OCI-LY1 (cell line): ENCODE data around the gene ULK3.

Source experiments
- H2AFZ ChIP-seq: fragments of 200-600 bp; sonication (generic), shearing (Covaris generic); 2 replicates; pipeline ENCODE4 v1.6.0; 2014; ENCODE audit warnings: antibody characterized with exemption, mild to moderate bottlenecking, low read length
- H3F3A ChIP-seq: fragments of 200-600 bp; sonication (generic), shearing (Covaris generic); 2 replicates; pipeline ENCODE4 v1.6.0; 2014; ENCODE audit warnings: mild to moderate bottlenecking, antibody characterized with exemption, low read length, moderate library complexity; ENCODE audit not compliant: insufficient read depth
- H3K27ac ChIP-seq: fragments of 200-600 bp; sonication (generic); 2 replicates; pipeline ENCODE4 v1.5.1; 2014; ENCODE audit warnings: low read length, mixed run types, mild to moderate bottlenecking, low read depth; ENCODE audit not compliant: poor library complexity, severe bottlenecking
- H3K27me3 ChIP-seq: fragments of 200-600 bp; sonication (generic); 2 replicates; pipeline ENCODE4 v1.6.0; 2014; ENCODE audit warnings: antibody characterized with exemption, mild to moderate bottlenecking, low read length, moderate library complexity; ENCODE audit not compliant: insufficient read depth
- H3K36me3 ChIP-seq: fragments of 200-600 bp; sonication (generic); 2 replicates; pipeline ENCODE4 v1.6.1; 2014; ENCODE audit warnings: mild to moderate bottlenecking, antibody characterized with exemption, low read length, moderate library complexity, mixed read lengths; ENCODE audit not compliant: insufficient read depth
- H3K4me1 ChIP-seq: fragments of 200-600 bp; sonication (generic); 2 replicates; pipeline ENCODE4 v1.5.1; 2014; ENCODE audit warnings: mild to moderate bottlenecking, low read length, moderate library complexity; ENCODE audit not compliant: insufficient read depth, severe bottlenecking
- H3K4me2 ChIP-seq: fragments of 200-600 bp; sonication (generic), shearing (Covaris generic); 2 replicates; pipeline ENCODE4 v1.6.1; 2014; ENCODE audit warnings: low read length
- H3K4me3 ChIP-seq: fragments of 200-600 bp; sonication (generic); 2 replicates; pipeline ENCODE4 v1.5.1; 2014; ENCODE audit warnings: low read length, low read depth, mild to moderate bottlenecking, mixed read lengths; ENCODE audit not compliant: poor library complexity, severe bottlenecking
- H3K79me2 ChIP-seq: fragments of 200-600 bp; shearing (Covaris generic); 2 replicates; pipeline ENCODE4 v1.6.1; 2016; ENCODE audit warnings: mixed run types, low read length, mixed read lengths; ENCODE audit not compliant: insufficient read depth
- H3K9ac ChIP-seq: fragments of 200-600 bp; sonication (generic), shearing (Covaris generic); 2 replicates; pipeline ENCODE4 v1.6.1; 2014; ENCODE audit warnings: mild to moderate bottlenecking, low read length, mixed read lengths
- H3K9me2 ChIP-seq: fragments of 200-600 bp; sonication (generic), shearing (Covaris generic); 2 replicates; pipeline ENCODE4 v1.6.1; 2014; ENCODE audit warnings: low read depth, mild to moderate bottlenecking, low read length, mixed read lengths
- H3K9me3 ChIP-seq: fragments of 200-600 bp; shearing (Covaris generic); 2 replicates; pipeline ENCODE4 v1.6.1; 2014; ENCODE audit warnings: low read length, mixed read lengths
- H4K20me1 ChIP-seq: fragments of 200-600 bp; sonication (generic), shearing (Covaris generic); 2 replicates; pipeline ENCODE4 v1.6.0; 2016; ENCODE audit warnings: mild to moderate bottlenecking, low read length; ENCODE audit not compliant: insufficient read depth
- CTCF ChIP-seq: fragments of 200-600 bp; sonication (generic), shearing (Covaris generic); IDR thresholded peaks from 2 replicates; pipeline ENCODE4 v1.5.1; 2017; ENCODE audit warnings: mild to moderate bottlenecking, antibody characterized with exemption, low read length, moderate library complexity, mixed read lengths
- EZH2 ChIP-seq: fragments of 200-600 bp; sonication (generic), shearing (Covaris generic); IDR thresholded peaks from 2 replicates; pipeline ENCODE4 v1.8.0; 2017; ENCODE audit warnings: borderline replicate concordance, mixed run types, mild to moderate bottlenecking, antibody characterized with exemption, low read length, moderate library complexity, mixed read lengths

Gene ULK3

GRCh38 chr15:74794248-74794969, 48.5 kb downstream of the ULK3 start:
- Histone ChIP-seq H4K20me1 (no peaks in the 10 kb centered on the region), H3F3A (no peaks in the 10 kb centered on the region), H3K4me1 (peaks cover 99% of the 10 kb centered on the region), H3K36me3 (peaks cover 65% of the 10 kb centered on the region), H3K9me2 (no peaks in the 10 kb centered on the region), H3K4me2 (peak overlapping the region; percentile 9; the same call in 1 of the 2 replicates), H3K9ac (peak overlapping the region; percentile 6; the same call in 1 of the 2 replicates), H3K9me3 (no peaks in the 10 kb centered on the region), H3K27ac (peak overlapping the region; percentile 68), H3K4me3 (no peak overlapping the region), H3K27me3 (no peaks in the 10 kb centered on the region), H3K79me2 (peaks cover 68% of the 10 kb centered on the region), H2AFZ (no peak overlapping the region)
- TF ChIP-seq CTCF: no peak
- no peak for TF ChIP-seq EZH2

GRCh38 chr15:74793135-74794028, 49.6 kb downstream of the ULK3 start:
- no peaks in the 10 kb centered on the region for H3K27me3 ChIP-seq
- H3K36me3 ChIP-seq: peaks cover 60% of the 10 kb centered on the region; the same call in 1 of the 2 replicates
- H3K4me2 ChIP-seq: peak overlapping the region; percentile 97
- no peak overlapping the region for H2AFZ ChIP-seq
- H3K27ac ChIP-seq: peak overlapping the region; percentile 99
- no peaks in the 10 kb centered on the region for H3K9me3 ChIP-seq
- TF ChIP-seq CTCF (peak; percentile 70), EZH2 (no peak)
- H3K4me3 ChIP-seq: peak overlapping the region; percentile 25
- H3K79me2 ChIP-seq: peaks cover 68% of the 10 kb centered on the region
- no peaks in the 10 kb centered on the region for H4K20me1 ChIP-seq
- H3K9me2 ChIP-seq: no peaks in the 10 kb centered on the region
- H3F3A ChIP-seq: 0 out of 2 replicates have a peak, but pooled peaks cover 3% of the 10 kb centered on the region
- peak overlapping the region; percentile 83; the same call in 1 of the 2 replicates for H3K9ac ChIP-seq
- H3K4me1 ChIP-seq: peaks cover 99% of the 10 kb centered on the region

- Histone ChIP-seq H2AFZ (no peak overlapping the region), H3K9ac (peak overlapping the region; percentile 83; the same call in 1 of the 2 replicates), H3K27me3 (no peaks in the 10 kb centered on the region), H3K4me3 (peak overlapping the region; percentile 97), H3K4me1 (peaks cover 99% of the 10 kb centered on the region), H3K27ac (peak overlapping the region; percentile 99), H3K9me2 (no peaks in the 10 kb centered on the region), H3K4me2 (peak overlapping the region; percentile 97), H3K9me3 (no peaks in the 10 kb centered on the region), H4K20me1 (no peaks in the 10 kb centered on the region), H3K79me2 (peaks cover 68% of the 10 kb centered on the region), H3K36me3 (peaks cover 56% of the 10 kb centered on the region; the same call in 1 of the 2 replicates), H3F3A (0 out of 2 replicates have a peak, but pooled peaks cover 7% of the 10 kb centered on the region)
- TF ChIP-seq CTCF (no peak), EZH2 (no peak)
These were observed 50.5 kb downstream of the ULK3 start for GRCh38 chr15:74792227-74793016.
